OCI-LY1 (cell line): ENCODE results near the gene PSEN1.

ENCODE experiments used
- CTCF ChIP-seq: fragments of 200-600 bp; sonication (generic), shearing (Covaris generic); IDR thresholded peaks from 2 replicates; pipeline ENCODE4 v1.5.1; 2017; ENCODE audit warnings: mild to moderate bottlenecking, antibody characterized with exemption, low read length, moderate library complexity, mixed read lengths
- EZH2 ChIP-seq: fragments of 200-600 bp; sonication (generic), shearing (Covaris generic); IDR thresholded peaks from 2 replicates; pipeline ENCODE4 v1.8.0; 2017; ENCODE audit warnings: borderline replicate concordance, mixed run types, mild to moderate bottlenecking, antibody characterized with exemption, low read length, moderate library complexity, mixed read lengths

GRCh38 chr14:73180385-73180805, 44.1 kb downstream of the PSEN1 start:
- no peak for TF ChIP-seq CTCF
- no peak for TF ChIP-seq EZH2
